ENCODE data around the gene SHOX.

Gene SHOX

GRCh38 chrX:675279-675954, 44.8 kb downstream of the SHOX start:
- no peak for DNase-seq

- no peak for DNase-seq
These were observed 45.3 kb downstream of the SHOX start for GRCh38 chrX:675955-676295.

- no peak for DNase-seq
These were observed 46.8 kb downstream of the SHOX start for GRCh38 chrX:677376-677775.

- no peak for DNase-seq
These were observed 48.8 kb downstream of the SHOX start for GRCh38 chrX:679291-679979.

GRCh38 chrX:680062-680461, 49.5 kb downstream of the SHOX start:
- no peak for DNase-seq

GRCh38 chrX:681989-682388, 51.4 kb downstream of the SHOX start:
- DNase-seq: no peak

GRCh38 chrX:682892-683291, 52.3 kb downstream of the SHOX start:
- DNase-seq: no peak

GRCh38 chrX:683576-683975, 53.0 kb downstream of the SHOX start:
- no peak for DNase-seq

GRCh38 chrX:685120-686032, 54.8 kb downstream of the SHOX start:
- DNase-seq: no peak

GRCh38 chrX:689983-690382, 59.4 kb downstream of the SHOX start:
- DNase-seq: no peak

- no peak for DNase-seq
These were observed 64.2 kb downstream of the SHOX start for GRCh38 chrX:694800-695199.

GRCh38 chrX:698206-698605, 67.6 kb downstream of the SHOX start:
- peak; percentile 3 to 7 for DNase-seq

GRCh38 chrX:700936-701335, 70.3 kb downstream of the SHOX start:
- DNase-seq: no peak

GRCh38 chrX:701673-702072, 71.1 kb downstream of the SHOX start:
- no peak for DNase-seq

- DNase-seq: no peak
These were observed 72.9 kb downstream of the SHOX start for GRCh38 chrX:703466-703865.

- no peak for DNase-seq
These were observed 73.3 kb downstream of the SHOX start for GRCh38 chrX:703866-704265.
